MCF 10A (cell line): ENCODE results near the gene STAMBP. TPM values are rescaled to one million over a fixed set of nuclear protein-coding genes. Genes with fewer than 3 reads are reported as not detected.

ENCODE experiments used
- BruUV-seq: library from RNA; stranded (reverse); fragments of 400-500 nt; replicated peaks from 2 replicates; lab custom pipeline; 2021; lab: Mats Ljungman, UMichigan
- CTCF ChIA-PET: fragments of 300-600 bp; sonication (Branson Sonifier 250); formaldehyde crosslinking; extraction: SDS; loops from one replicate; lab custom pipeline; 2021; ENCODE audit warnings: antibody characterized with exemption, inconsistent platforms; lab: Yijun Ruan, JAX
- POLR2A ChIA-PET: fragments of 300-600, 350-650 bp; sonication (Branson Sonifier 250); formaldehyde crosslinking; extraction: SDS; loops from one replicate; lab custom pipeline; 2020; ENCODE audit warnings: antibody characterized with exemption, inconsistent platforms; lab: Yijun Ruan, JAX
- DNase-seq: peaks from one replicate; pipeline ENCODE4 v3.0.0-alpha.2; 2018; ENCODE audit not compliant: unreplicated experiment
- H3K27ac Mint-ChIP-seq: one replicate; pipeline ENCODE4 v1.8.0; 2022; ENCODE audit warnings: mild to moderate bottlenecking, low read depth, mixed read lengths; ENCODE audit not compliant: unreplicated experiment
- H3K27me3 Mint-ChIP-seq: one replicate; pipeline ENCODE4 v1.8.0; 2022; ENCODE audit warnings: mixed read lengths; ENCODE audit not compliant: insufficient read depth, unreplicated experiment
- H3K36me3 Mint-ChIP-seq: one replicate; pipeline ENCODE4 v1.8.0; 2022; ENCODE audit warnings: mild to moderate bottlenecking, moderate library complexity, mixed read lengths; ENCODE audit not compliant: insufficient read depth, unreplicated experiment
- H3K4me1 Mint-ChIP-seq: one replicate; pipeline ENCODE4 v1.8.0; 2022; ENCODE audit warnings: mixed read lengths; ENCODE audit not compliant: insufficient read depth, unreplicated experiment
- H3K4me3 Mint-ChIP-seq: one replicate; pipeline ENCODE4 v1.8.0; 2022; ENCODE audit warnings: mild to moderate bottlenecking, moderate library complexity, mixed read lengths; ENCODE audit not compliant: unreplicated experiment
- H3K9me3 Mint-ChIP-seq: one replicate; pipeline ENCODE4 v1.8.0; 2022; ENCODE audit warnings: mixed read lengths; ENCODE audit not compliant: unreplicated experiment
- intact Hi-C: fragments of 100-400 bp; cut with micrococcal nuclease; formaldehyde crosslinking; loops from 2 replicates; pipeline ENCODE4 v1.14.1; 2022
- total RNA-seq: library from RNA; stranded (reverse); gene quantifications from 2 replicates; pipeline ENCODE4 v1.2.3, GENCODE V29; 2022
- TF ChIP-seq, protein P1 (sequence below): fragments of 200-600 bp; IDR thresholded peaks from one replicate; pipeline ENCODE4 v1.8.0; 2022; ENCODE audit warnings: antibody characterized with exemption, mild to moderate bottlenecking; ENCODE audit not compliant: unreplicated experiment

STAMBP gene
- total RNA-seq, 1 experiment from 2014 or later, result 66.3 TPM

DNA sequence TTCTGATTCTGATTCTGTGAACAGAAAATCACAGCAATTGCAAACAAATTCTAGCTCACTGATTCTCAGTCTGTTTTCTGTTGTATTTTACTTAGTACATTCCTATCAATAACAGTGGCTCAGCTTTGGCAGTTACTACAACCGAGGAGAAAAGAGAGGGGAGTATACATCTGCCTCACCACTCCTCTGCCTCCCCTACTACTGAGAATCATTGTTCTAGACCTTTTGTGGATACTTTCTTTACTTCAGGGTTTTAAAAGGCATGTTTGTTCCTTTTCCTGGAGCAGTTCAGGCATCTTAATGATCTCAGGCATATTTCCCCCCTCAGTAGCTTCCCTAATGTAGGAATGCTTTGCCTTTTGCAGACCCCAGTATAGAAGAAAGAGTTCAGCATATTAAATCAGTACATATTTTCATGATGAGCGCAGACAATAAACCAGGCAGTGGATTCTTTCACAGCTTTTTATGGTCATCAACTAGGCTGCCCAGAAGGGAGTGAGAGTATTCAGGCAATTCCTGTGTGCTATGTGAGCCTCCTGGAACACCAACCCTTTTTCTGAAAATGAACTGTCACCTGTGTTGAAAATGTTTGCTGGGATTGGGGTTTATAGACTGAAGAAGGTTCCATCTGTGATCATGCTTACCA lies 10.3 kb downstream of the STAMBP start:
- Mint-ChIP-seq H3K27me3 (no peaks in the 10 kb centered on the region), H3K36me3 (peaks cover 49% of the 10 kb centered on the region), H3K4me3 (no peak overlapping the region), H3K9me3 (no peaks in the 10 kb centered on the region), H3K4me1 (peaks cover 17% of the 10 kb centered on the region), H3K27ac (no peak overlapping the region)
- DNase-seq, result no peak
- BruUV-seq, result no TSS peak
- ChIA-PET CTCF (interaction anchor here (0.7 to 1.2 kb wide), 5 partner anchors 11 to 313 kb away, joined by 3 to 5 read pairs (median 3); no protein-coding TSS in a partner anchor), POLR2A (interaction anchor here (0.5 to 1.0 kb wide), 2 partner anchors 12 to 28 kb away, joined by 3 read pairs; no protein-coding TSS in a partner anchor)
- TF ChIP-seq, protein P1, sequence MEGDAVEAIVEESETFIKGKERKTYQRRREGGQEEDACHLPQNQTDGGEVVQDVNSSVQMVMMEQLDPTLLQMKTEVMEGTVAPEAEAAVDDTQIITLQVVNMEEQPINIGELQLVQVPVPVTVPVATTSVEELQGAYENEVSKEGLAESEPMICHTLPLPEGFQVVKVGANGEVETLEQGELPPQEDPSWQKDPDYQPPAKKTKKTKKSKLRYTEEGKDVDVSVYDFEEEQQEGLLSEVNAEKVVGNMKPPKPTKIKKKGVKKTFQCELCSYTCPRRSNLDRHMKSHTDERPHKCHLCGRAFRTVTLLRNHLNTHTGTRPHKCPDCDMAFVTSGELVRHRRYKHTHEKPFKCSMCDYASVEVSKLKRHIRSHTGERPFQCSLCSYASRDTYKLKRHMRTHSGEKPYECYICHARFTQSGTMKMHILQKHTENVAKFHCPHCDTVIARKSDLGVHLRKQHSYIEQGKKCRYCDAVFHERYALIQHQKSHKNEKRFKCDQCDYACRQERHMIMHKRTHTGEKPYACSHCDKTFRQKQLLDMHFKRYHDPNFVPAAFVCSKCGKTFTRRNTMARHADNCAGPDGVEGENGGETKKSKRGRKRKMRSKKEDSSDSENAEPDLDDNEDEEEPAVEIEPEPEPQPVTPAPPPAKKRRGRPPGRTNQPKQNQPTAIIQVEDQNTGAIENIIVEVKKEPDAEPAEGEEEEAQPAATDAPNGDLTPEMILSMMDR, result no peak
- intact Hi-C loops, result no loop called here

DNA sequence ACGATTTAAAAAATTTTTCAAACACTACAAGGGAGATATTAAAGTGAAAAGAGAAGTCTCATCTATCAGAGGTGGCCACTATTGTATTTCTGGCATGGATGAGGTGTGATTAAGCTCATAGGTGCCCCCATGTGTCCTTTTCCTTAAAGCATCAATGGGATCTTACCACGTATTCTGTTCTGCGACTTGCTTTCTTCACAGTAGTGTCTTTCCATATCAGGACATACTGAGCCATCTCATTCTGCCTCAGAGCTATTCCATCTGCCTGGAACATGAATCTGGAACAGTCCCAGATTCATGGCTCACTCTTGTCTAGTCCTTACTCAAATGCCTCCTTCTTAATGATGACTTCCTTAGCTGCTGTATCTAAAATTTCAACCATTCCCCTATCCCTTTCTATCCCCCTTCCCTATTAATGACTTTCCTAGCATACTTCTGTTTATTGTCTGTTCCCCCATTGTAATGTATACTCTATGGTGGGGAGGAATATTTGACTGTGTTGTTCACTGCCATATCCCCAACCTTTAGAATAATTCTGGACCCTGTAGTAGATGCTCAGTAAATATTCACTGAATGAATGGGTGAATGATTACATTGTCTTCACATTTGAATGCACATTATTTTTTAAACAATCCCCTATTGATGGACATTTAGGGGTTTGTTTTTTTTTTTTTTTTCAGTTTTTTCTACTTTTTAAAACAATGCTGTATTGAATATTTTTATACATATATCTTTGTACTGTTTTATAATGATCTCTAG lies 11.1 kb downstream of the STAMBP start:
- ChIA-PET CTCF (interaction anchor here (0.7 to 1.2 kb wide), 3 partner anchors 10 to 312 kb away, joined by 3 read pairs; no protein-coding TSS in a partner anchor), POLR2A (interaction anchor here (1.0 kb wide), 1 partner anchor 11 kb away, joined by 3 read pairs; no protein-coding TSS in a partner anchor)
- Mint-ChIP-seq H3K27ac (no peak overlapping the region), H3K4me1 (peaks cover 17% of the 10 kb centered on the region), H3K27me3 (no peaks in the 10 kb centered on the region), H3K36me3 (peaks cover 52% of the 10 kb centered on the region), H3K4me3 (no peak overlapping the region), H3K9me3 (no peaks in the 10 kb centered on the region)
- intact Hi-C loops, result no loop called here
- no peak for DNase-seq
- TF ChIP-seq, protein P1, result no peak
- no TSS peak for BruUV-seq

DNA sequence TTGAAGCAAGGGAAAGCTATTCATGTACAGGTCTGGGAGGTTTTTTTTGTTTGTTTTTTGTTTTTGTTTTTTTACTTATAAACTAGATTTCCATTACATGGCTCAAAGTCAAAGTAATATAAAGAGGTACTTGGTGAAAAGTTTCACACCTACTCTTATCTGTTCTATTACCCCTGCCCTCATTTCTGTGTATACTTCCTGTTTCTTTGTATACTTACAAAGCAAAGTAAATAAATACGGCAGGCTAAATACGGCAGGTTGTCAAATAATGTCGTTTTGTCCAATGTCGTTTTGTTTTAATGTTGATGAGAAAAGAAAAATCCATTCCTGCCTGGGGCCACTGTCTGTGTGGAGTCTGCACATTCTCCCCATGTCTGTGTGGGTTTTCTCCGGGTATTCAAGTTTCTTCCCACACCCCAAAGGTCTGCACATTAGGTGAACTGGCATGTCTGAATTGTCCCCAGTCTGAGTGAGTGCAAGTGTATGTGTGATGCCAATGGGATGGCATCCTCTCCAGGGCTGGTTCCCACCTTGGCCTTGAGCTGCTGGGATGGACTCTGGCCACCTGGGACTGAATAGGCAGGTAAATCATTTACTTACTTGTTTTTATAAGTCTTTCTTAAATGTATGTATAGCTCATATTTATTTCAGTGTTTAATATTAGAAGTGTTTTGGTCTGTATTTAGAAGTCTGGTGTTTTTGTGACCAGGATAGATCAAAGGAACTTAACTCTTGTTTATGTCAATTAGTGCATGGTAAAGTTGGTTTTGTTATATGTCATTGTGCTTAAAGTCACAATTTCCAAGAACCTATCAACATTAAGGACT lies 13.4 kb downstream of the STAMBP start:
- no TSS peak for BruUV-seq
- Mint-ChIP-seq H3K4me1 (peaks cover 17% of the 10 kb centered on the region), H3K27me3 (no peaks in the 10 kb centered on the region), H3K9me3 (no peaks in the 10 kb centered on the region), H3K4me3 (no peak overlapping the region), H3K27ac (no peak overlapping the region), H3K36me3 (peaks cover 63% of the 10 kb centered on the region)
- TF ChIP-seq, protein P1, result no peak
- ChIA-PET POLR2A (interaction anchor here (0.6 to 0.7 kb wide), 2 partner anchors 11 to 94 kb away, joined by 3 read pairs; no protein-coding TSS in a partner anchor), CTCF (interaction anchor here (0.6 to 1.0 kb wide), 2 partner anchors 22 to 494 kb away, joined by 3 read pairs; no protein-coding TSS in a partner anchor)
- no peak for DNase-seq
- intact Hi-C loops, result no loop called here
